AG10803 (cell line): ENCODE results near the gene NFKBIA.

ENCODE experiments used
- DNase-seq: peaks from one replicate; pipeline ENCODE4 v3.0.0; 2010; ENCODE audit warnings: low read depth
- H3K4me3 ChIP-seq: 2 replicates; pipeline ENCODE4 v1.5.1; 2011; ENCODE audit warnings: mild to moderate bottlenecking, low read length, control low read depth
- CTCF ChIP-seq: conservative IDR thresholded peaks from 2 replicates; pipeline ENCODE4 v1.5.1; 2011; ENCODE audit warnings: mild to moderate bottlenecking, low read length, control low read depth, inconsistent platforms

Gene NFKBIA

DNA sequence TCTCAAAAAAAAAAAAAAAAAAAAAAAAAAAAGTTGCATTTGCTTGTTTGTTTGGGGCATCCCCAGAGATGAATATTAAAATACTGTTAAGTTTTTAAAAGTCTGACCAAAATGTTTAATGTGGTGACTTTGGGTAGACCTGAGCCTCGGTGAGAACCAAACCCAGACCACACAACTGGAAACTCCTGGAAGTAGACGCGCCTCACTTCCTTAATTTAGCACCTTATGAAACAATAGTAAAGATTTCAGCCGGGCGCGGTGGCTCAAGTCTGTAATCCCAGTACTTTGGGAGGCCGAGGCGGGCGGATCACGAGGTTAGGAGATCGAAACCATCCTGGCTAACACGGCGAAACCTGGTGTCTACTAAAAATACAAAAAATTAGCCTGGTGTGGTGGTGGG lies 9.3 kb downstream of the NFKBIA start:
- H3K4me3 ChIP-seq = no peak overlapping the region
- TF ChIP-seq CTCF = no peak
- DNase-seq = no peak

- no peak for DNase-seq
- TF ChIP-seq CTCF = no peak
- H3K4me3 ChIP-seq = no peak overlapping the region
Measured at GRCh38 chr14:35394326-35395013, 10.1 kb downstream of the NFKBIA start.

DNA sequence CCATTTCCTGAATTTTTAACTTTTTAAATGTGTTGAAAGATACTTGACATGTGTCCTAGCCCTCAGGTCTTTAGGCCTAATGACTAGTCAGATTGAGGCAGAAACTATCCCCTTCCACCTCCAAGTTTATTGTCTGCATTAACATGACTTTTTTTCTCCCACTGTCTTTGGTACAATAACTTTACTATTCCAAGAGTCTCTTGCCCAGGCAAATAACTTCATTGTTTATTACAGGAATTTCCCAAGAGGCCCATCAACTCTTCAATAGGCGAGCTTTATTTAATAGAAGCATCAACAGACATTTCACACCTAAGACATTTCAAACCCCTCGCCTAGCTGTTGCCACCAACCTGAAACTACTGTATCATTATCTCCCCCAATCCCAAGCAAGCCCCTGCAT lies 10.7 kb downstream of the NFKBIA start:
- H3K4me3 ChIP-seq = no peak overlapping the region
- no peak for DNase-seq
- no peak for TF ChIP-seq CTCF

GRCh38 chr14:35392103-35392502 lies 12.4 kb downstream of the NFKBIA start:
- TF ChIP-seq CTCF = no peak
- DNase-seq = no peak
- H3K4me3 ChIP-seq = no peak overlapping the region

- DNase-seq = no peak
- no peak for TF ChIP-seq CTCF
- H3K4me3 ChIP-seq = no peak overlapping the region
Measured at GRCh38 chr14:35391388-35391710, 13.2 kb downstream of the NFKBIA start.

GRCh38 chr14:35390577-35391387 lies 13.8 kb downstream of the NFKBIA start:
- no peak for TF ChIP-seq CTCF
- no peak overlapping the region for H3K4me3 ChIP-seq
- DNase-seq = no peak

GRCh38 chr14:35389315-35389667 lies 15.3 kb downstream of the NFKBIA start:
- no peak for TF ChIP-seq CTCF
- H3K4me3 ChIP-seq = no peak overlapping the region
- DNase-seq = no peak
